OCI-LY1 (cell line): ENCODE results near the gene TXNRD1.

Experiments used
- H2AFZ ChIP-seq: fragments of 200-600 bp; sonication (generic), shearing (Covaris generic); 2 replicates; pipeline ENCODE4 v1.6.0; 2014; ENCODE audit warnings: antibody characterized with exemption, mild to moderate bottlenecking, low read length
- H3F3A ChIP-seq: fragments of 200-600 bp; sonication (generic), shearing (Covaris generic); 2 replicates; pipeline ENCODE4 v1.6.0; 2014; ENCODE audit warnings: mild to moderate bottlenecking, antibody characterized with exemption, low read length, moderate library complexity; ENCODE audit not compliant: insufficient read depth
- H3K27ac ChIP-seq: fragments of 200-600 bp; sonication (generic); 2 replicates; pipeline ENCODE4 v1.5.1; 2014; ENCODE audit warnings: low read length, mixed run types, mild to moderate bottlenecking, low read depth; ENCODE audit not compliant: poor library complexity, severe bottlenecking
- H3K27me3 ChIP-seq: fragments of 200-600 bp; sonication (generic); 2 replicates; pipeline ENCODE4 v1.6.0; 2014; ENCODE audit warnings: antibody characterized with exemption, mild to moderate bottlenecking, low read length, moderate library complexity; ENCODE audit not compliant: insufficient read depth
- H3K36me3 ChIP-seq: fragments of 200-600 bp; sonication (generic); 2 replicates; pipeline ENCODE4 v1.6.1; 2014; ENCODE audit warnings: mild to moderate bottlenecking, antibody characterized with exemption, low read length, moderate library complexity, mixed read lengths; ENCODE audit not compliant: insufficient read depth
- H3K4me1 ChIP-seq: fragments of 200-600 bp; sonication (generic); 2 replicates; pipeline ENCODE4 v1.5.1; 2014; ENCODE audit warnings: mild to moderate bottlenecking, low read length, moderate library complexity; ENCODE audit not compliant: insufficient read depth, severe bottlenecking
- H3K4me2 ChIP-seq: fragments of 200-600 bp; sonication (generic), shearing (Covaris generic); 2 replicates; pipeline ENCODE4 v1.6.1; 2014; ENCODE audit warnings: low read length
- H3K4me3 ChIP-seq: fragments of 200-600 bp; sonication (generic); 2 replicates; pipeline ENCODE4 v1.5.1; 2014; ENCODE audit warnings: low read length, low read depth, mild to moderate bottlenecking, mixed read lengths; ENCODE audit not compliant: poor library complexity, severe bottlenecking
- H3K79me2 ChIP-seq: fragments of 200-600 bp; shearing (Covaris generic); 2 replicates; pipeline ENCODE4 v1.6.1; 2016; ENCODE audit warnings: mixed run types, low read length, mixed read lengths; ENCODE audit not compliant: insufficient read depth
- H3K9ac ChIP-seq: fragments of 200-600 bp; sonication (generic), shearing (Covaris generic); 2 replicates; pipeline ENCODE4 v1.6.1; 2014; ENCODE audit warnings: mild to moderate bottlenecking, low read length, mixed read lengths
- H3K9me2 ChIP-seq: fragments of 200-600 bp; sonication (generic), shearing (Covaris generic); 2 replicates; pipeline ENCODE4 v1.6.1; 2014; ENCODE audit warnings: low read depth, mild to moderate bottlenecking, low read length, mixed read lengths
- H3K9me3 ChIP-seq: fragments of 200-600 bp; shearing (Covaris generic); 2 replicates; pipeline ENCODE4 v1.6.1; 2014; ENCODE audit warnings: low read length, mixed read lengths
- H4K20me1 ChIP-seq: fragments of 200-600 bp; sonication (generic), shearing (Covaris generic); 2 replicates; pipeline ENCODE4 v1.6.0; 2016; ENCODE audit warnings: mild to moderate bottlenecking, low read length; ENCODE audit not compliant: insufficient read depth
- CTCF ChIP-seq: fragments of 200-600 bp; sonication (generic), shearing (Covaris generic); IDR thresholded peaks from 2 replicates; pipeline ENCODE4 v1.5.1; 2017; ENCODE audit warnings: mild to moderate bottlenecking, antibody characterized with exemption, low read length, moderate library complexity, mixed read lengths
- EZH2 ChIP-seq: fragments of 200-600 bp; sonication (generic), shearing (Covaris generic); IDR thresholded peaks from 2 replicates; pipeline ENCODE4 v1.8.0; 2017; ENCODE audit warnings: borderline replicate concordance, mixed run types, mild to moderate bottlenecking, antibody characterized with exemption, low read length, moderate library complexity, mixed read lengths

The TXNRD1 gene

GRCh38 chr12:104248444-104248843 lies 32.9 kb downstream of the TXNRD1 start:
- H4K20me1 ChIP-seq, result no peaks in the 10 kb centered on the region
- H3K4me1 ChIP-seq, result no peaks in the 10 kb centered on the region
- no peaks in the 10 kb centered on the region for H3K36me3 ChIP-seq
- no peaks in the 10 kb centered on the region for H3K79me2 ChIP-seq
- H3K9me3 ChIP-seq, result no peaks in the 10 kb centered on the region
- no peaks in the 10 kb centered on the region for H3K9me2 ChIP-seq
- H3F3A ChIP-seq, result no peaks in the 10 kb centered on the region
- TF ChIP-seq CTCF, result no peak
- TF ChIP-seq EZH2, result no peak
- H3K4me2 ChIP-seq, result no peak overlapping the region
- H3K27ac ChIP-seq, result no peak overlapping the region
- H2AFZ ChIP-seq, result no peak overlapping the region
- no peak overlapping the region for H3K4me3 ChIP-seq
- no peaks in the 10 kb centered on the region for H3K27me3 ChIP-seq
- no peak overlapping the region for H3K9ac ChIP-seq

GRCh38 chr12:104249017-104249416 lies 33.4 kb downstream of the TXNRD1 start:
- H3K9me3 ChIP-seq, result no peaks in the 10 kb centered on the region
- no peak for TF ChIP-seq EZH2
- no peak for TF ChIP-seq CTCF
- H3K4me2 ChIP-seq, result no peak overlapping the region
- no peaks in the 10 kb centered on the region for H4K20me1 ChIP-seq
- no peak overlapping the region for H3K9ac ChIP-seq
- H2AFZ ChIP-seq, result no peak overlapping the region
- no peak overlapping the region for H3K4me3 ChIP-seq
- no peaks in the 10 kb centered on the region for H3K9me2 ChIP-seq
- H3K79me2 ChIP-seq, result no peaks in the 10 kb centered on the region
- H3K4me1 ChIP-seq, result no peaks in the 10 kb centered on the region
- H3K36me3 ChIP-seq, result no peaks in the 10 kb centered on the region
- H3F3A ChIP-seq, result no peaks in the 10 kb centered on the region
- H3K27me3 ChIP-seq, result no peaks in the 10 kb centered on the region
- no peak overlapping the region for H3K27ac ChIP-seq

- Histone ChIP-seq H3K9me3 (no peaks in the 10 kb centered on the region), H3K9me2 (no peaks in the 10 kb centered on the region), H3K79me2 (no peaks in the 10 kb centered on the region), H3K4me1 (no peaks in the 10 kb centered on the region), H4K20me1 (no peaks in the 10 kb centered on the region), H3K36me3 (no peaks in the 10 kb centered on the region), H3F3A (no peaks in the 10 kb centered on the region), H3K27ac (no peak overlapping the region), H3K27me3 (no peaks in the 10 kb centered on the region), H3K4me2 (no peak overlapping the region), H3K4me3 (no peak overlapping the region), H3K9ac (no peak overlapping the region), H2AFZ (no peak overlapping the region)
- TF ChIP-seq CTCF (no peak), EZH2 (no peak)
Observed at GRCh38 chr12:104249898-104250297, 34.3 kb downstream of the TXNRD1 start.
